Fibroblast of the aortic adventitia (primary cell): ENCODE data around the gene PSD4. TPM values are rescaled to one million over a fixed set of nuclear protein-coding genes. Genes with fewer than 3 reads are reported as not detected.

ENCODE experiments used
- DNase-seq: peaks from one replicate; pipeline ENCODE4 v3.0.0-alpha.2; 2010; ENCODE audit warnings: low read depth
- H3K4me3 ChIP-seq: 2 replicates; pipeline ENCODE4 v1.5.1; 2011; ENCODE audit warnings: low read depth, mild to moderate bottlenecking, control low read depth, low read length, moderate library complexity
- total RNA-seq: library from RNA; depleted of rRNA; stranded (reverse); fragments of >200 nt; gene quantifications from 2 replicates; pipeline ENCODE4 v1.2.3, GENCODE V29; 2012; ENCODE audit warnings: low replicate concordance
- TF ChIP-seq, protein P1 (sequence below): IDR thresholded peaks from 2 replicates; pipeline ENCODE4 v1.5.1; 2011; ENCODE audit warnings: mild to moderate bottlenecking, low read length, control low read depth, inconsistent platforms; ENCODE audit not compliant: insufficient read depth

PSD4 gene
- total RNA-seq, 1 donor: 5.1 TPM

DNA sequence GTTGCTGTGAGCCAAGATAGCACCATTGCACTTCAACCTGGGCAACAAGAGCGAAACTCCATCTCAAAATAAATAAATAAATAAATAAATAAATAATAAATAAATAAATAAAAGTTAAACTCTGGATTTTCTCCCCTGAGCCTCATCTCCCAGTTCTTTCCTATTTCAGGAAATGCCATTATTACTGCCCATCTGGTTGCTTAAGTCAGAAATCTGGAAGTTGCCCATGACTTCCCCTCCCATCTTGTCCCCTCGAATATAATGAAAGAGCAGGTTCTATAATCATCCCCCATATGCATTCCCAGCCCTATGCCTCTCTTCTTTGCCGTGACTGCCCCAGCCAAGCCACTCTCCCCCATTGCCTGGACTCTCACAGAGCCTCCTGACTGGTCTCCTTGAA, 4.2 kb upstream of the PSD4 start:
- TF ChIP-seq, protein P1, sequence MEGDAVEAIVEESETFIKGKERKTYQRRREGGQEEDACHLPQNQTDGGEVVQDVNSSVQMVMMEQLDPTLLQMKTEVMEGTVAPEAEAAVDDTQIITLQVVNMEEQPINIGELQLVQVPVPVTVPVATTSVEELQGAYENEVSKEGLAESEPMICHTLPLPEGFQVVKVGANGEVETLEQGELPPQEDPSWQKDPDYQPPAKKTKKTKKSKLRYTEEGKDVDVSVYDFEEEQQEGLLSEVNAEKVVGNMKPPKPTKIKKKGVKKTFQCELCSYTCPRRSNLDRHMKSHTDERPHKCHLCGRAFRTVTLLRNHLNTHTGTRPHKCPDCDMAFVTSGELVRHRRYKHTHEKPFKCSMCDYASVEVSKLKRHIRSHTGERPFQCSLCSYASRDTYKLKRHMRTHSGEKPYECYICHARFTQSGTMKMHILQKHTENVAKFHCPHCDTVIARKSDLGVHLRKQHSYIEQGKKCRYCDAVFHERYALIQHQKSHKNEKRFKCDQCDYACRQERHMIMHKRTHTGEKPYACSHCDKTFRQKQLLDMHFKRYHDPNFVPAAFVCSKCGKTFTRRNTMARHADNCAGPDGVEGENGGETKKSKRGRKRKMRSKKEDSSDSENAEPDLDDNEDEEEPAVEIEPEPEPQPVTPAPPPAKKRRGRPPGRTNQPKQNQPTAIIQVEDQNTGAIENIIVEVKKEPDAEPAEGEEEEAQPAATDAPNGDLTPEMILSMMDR: no peak
- no peak overlapping the region for H3K4me3 ChIP-seq
- no peak for DNase-seq

DNA sequence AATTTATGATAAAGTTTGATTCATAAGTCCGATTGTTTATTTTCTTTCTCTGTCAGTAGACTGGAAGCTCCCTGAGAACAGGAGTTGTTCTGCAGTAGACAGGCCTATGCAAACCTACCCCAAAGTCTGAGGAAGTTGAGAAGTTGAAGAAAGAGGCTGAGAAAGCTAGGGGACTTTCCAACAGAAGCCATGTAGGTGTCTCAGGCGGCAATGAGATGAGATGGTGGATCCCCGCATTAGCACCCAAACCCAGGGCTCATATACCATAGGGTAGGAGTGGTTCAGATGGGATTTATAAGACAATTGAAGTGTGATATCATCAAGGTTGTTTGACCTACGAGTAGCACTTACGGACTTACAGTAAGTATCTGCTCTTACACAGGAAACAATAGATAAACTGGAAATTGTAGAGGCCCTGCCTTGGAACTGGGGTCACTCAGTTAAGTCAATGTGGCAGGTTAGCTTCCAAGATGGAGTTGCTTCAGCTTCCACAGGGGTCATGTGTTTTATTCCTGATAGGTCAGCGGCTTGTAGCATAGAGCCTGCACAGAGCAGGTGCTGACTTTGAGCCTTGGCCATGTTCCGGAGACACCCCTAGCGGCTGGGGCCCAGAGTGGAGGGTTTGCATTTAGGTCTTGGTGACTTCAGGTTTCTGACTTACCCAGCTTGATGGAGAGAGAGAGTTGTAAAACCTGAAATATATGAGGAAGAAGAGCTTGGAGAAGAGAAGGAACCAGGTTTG, 2.3 kb upstream of the PSD4 start:
- no peak overlapping the region for H3K4me3 ChIP-seq
- no peak for DNase-seq
- TF ChIP-seq, protein P1: no peak

DNA sequence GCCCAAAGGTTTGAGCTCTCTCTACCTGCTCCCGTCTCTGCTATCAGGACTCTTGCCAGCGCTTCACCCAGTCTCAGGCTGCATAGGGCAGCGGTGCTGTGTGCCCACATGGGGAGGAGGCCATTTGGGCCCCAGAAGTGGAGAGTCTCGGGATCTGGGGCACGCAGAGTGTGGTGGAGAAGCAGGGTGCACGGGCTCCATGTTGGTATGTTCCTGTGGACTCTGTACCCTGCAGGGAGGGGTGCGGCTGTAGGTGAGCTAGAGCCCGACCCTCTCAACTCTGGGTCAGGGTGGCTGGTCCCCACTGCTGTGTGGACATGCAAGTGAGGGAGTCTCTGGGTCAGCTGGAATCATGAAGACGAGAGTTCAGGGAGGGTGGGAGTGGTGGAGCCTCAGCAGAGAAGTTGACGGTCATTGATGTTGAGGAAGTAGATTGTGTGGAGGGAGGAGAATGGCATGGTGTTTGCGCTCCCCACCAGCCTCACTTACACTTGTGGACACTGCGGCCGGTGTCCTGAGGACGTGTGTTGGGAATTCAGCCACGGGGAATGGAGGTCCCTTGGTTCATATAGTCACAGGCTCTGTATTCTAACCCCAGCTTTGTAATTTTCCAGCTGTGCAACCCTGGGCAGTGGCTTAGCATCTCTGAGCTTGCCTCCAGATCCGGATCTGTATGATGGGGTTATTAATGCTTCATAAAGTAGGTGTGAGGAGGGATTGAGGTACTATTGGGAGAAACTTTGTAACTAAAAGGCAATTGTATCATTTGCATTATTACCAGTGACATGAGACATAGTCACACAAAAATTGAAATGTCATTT, 840 bp upstream of the PSD4 start:
- TF ChIP-seq, protein P1: no peak
- H3K4me3 ChIP-seq: no peak overlapping the region
- no peak for DNase-seq

DNA sequence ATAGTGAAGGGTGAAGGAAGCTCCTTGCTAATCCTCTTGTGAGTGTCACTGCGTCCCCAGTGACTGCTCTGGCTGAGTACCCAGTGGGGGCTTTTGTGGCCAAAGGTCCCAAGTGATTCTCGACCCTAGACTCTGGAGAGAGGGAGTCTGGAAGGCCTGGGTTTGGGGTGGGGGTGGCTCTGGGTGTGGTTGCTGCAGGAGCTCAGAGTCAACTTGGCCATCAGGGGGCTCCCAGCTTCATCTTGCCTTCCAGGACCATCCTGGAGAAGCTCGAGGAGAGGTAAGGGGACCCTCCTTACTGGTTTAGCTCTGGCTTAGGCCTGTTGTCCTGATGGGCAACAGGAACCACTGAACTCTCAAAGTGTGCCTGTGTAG, 592 bp downstream of the PSD4 start:
- no peak overlapping the region for H3K4me3 ChIP-seq
- DNase-seq: no peak
- TF ChIP-seq, protein P1: no peak

DNA sequence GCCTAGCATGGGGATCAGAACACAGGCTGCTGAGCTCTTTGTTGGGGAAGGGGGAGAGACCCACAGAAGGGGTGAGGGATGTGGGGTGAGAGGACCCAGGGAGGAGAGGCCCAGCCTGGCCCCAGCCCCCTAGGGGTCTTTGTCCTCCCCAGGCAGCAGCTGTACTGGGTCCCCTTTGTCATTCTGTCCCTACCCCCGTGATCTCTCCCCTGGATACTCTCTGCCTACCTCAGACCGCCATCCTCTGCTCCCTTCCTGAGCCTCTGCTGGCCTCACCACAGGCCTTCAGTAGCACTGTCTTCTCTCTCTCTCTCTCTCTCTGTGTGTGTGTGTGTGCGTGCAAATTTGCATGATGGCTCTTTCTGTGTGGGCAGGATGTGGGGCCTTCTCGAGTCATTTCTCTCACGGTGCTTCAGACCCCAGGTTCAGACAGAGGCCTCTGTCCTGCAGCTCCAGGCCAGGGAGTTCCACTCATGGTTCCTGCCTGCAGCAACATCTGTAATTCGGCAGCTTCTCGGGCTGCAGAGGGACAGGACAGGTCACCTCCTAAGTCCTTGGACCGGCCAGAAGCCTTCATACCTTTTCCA, 1.4 kb downstream of the PSD4 start:
- DNase-seq: no peak
- no peak overlapping the region for H3K4me3 ChIP-seq
- TF ChIP-seq, protein P1: no peak

DNA sequence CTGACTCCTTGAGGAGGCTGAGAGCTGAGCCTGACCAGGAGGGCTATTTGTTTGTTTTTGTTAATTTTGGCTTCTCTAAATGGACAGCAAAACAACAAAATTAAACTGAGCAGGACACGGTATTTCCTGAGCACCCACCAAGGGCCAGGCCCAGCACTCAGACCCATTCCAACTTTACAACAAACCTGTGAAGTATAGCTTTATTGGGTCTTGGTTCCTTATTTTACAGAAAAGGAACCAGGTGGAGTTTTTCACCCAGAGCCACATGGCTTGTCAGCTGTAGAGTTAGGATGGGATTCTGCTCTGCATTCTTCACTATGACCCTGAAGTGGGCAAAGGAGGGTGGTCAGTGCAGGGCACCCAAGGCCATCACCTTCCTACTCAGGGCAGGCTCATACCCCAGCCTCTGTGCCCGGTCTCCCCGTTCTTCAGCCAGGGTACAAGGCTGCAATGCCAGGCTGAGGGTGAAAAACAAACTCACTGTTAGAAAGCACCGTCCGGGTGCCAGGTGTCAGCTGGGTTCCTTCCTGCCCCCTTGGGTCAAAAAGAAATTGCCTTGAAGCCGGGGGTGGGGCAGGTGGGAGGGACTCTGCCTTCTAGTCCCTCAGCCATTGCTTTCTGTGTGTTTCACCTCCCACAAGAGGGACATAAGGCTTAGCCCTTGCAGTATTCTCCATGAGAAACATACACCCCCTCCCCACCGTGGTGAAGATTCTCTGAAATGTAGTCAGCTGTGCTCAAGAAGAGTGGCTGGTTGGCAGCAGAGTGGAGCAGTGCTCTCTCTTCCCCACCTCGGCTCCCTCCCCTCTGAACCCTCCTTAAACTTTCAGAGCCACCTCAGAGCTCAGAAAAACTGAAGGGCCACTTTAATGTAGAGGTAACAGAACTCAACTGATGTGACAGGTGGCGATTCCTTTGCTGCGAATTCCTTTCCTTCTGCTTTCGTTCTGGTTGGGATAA, 2.2 kb downstream of the PSD4 start:
- DNase-seq: no peak
- H3K4me3 ChIP-seq: no peak overlapping the region
- TF ChIP-seq, protein P1: no peak
